ENCODE data around the gene OPA3.

Gene OPA3

GRCh38 chr19:45500918-45501729 is 83.5 kb downstream of the OPA3 start:
- DNase-seq: no peak

- DNase-seq: peak; percentile 70
Measured at GRCh38 chr19:45499196-45500180, 85.1 kb downstream of the OPA3 start.

- DNase-seq: no peak
Measured at GRCh38 chr19:45498411-45499195, 86.0 kb downstream of the OPA3 start, which contains the start of gene PPM1N. Gene PPM1N, plus strand, starts transcription at chr19:45498443. Its CDS starts 30 bp downstream, at chr19:45498473.

- no peak for DNase-seq
Measured at GRCh38 chr19:45497791-45498190, 86.8 kb downstream of the OPA3 start.

- no peak for DNase-seq
Measured at GRCh38 chr19:45496349-45496953, 88.2 kb downstream of the OPA3 start.

GRCh38 chr19:45495178-45495577 is 89.4 kb downstream of the OPA3 start:
- DNase-seq: no peak

GRCh38 chr19:45494261-45494916 is 90.2 kb downstream of the OPA3 start:
- DNase-seq: no peak

GRCh38 chr19:45492627-45493470 is 91.8 kb downstream of the OPA3 start:
- no peak for DNase-seq

- DNase-seq: no peak
Measured at GRCh38 chr19:45492137-45492626, 92.4 kb downstream of the OPA3 start.

- no peak for DNase-seq
Measured at GRCh38 chr19:45489216-45489855, 95.3 kb downstream of the OPA3 start.

- DNase-seq: no peak
Measured at GRCh38 chr19:45488708-45489107, 95.9 kb downstream of the OPA3 start.

GRCh38 chr19:45485305-45486077 is 99.1 kb downstream of the OPA3 start:
- DNase-seq: peak; percentile 81

GRCh38 chr19:45484273-45484945 is 100.2 kb downstream of the OPA3 start:
- no peak for DNase-seq

GRCh38 chr19:45483033-45483432 is 101.6 kb downstream of the OPA3 start:
- no peak for DNase-seq

GRCh38 chr19:45478454-45479238 is 106.0 kb downstream of the OPA3 start:
- DNase-seq: peak; percentile 92

- DNase-seq: no peak
Measured at GRCh38 chr19:45477713-45478453, 106.7 kb downstream of the OPA3 start.
